Measurements from ENCODE around the gene ALG2. TPM values are rescaled to one million over a fixed set of nuclear protein-coding genes. Genes with fewer than 3 reads are reported as not detected.

The ALG2 gene
- total RNA-seq, 1 donor from 2014 or later = 46.6 TPM

DNA sequence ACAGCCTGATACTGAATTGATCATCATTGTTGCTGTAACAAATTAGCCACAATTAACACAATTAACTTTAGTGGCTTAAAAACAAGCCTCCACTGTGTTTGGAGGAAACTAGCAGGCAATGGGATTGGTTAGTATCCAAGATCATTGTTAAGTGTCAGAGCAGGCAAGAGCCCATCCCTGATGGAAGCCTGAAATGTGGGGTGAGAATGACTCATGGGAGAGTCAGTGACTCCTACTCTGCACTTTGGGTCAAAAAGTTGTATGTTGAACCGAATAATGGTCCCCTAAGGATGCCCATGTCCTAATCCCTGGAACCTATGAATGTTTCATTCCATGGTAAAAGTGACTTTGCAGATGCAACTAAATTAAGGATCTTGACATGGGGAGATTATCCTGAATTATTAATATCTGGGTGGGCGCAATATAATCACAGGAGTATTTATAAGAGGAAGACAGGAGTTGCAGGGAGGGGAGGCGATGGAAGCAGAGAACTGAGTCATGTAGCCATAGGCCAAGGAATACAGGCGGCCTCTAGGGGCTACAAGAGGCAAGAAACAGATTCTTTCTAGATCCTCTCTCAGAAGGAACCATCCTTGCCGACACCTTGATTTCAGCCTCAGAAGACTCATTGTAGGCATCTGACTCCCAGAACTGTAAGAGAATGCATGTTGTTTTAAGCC is 28.8 kb downstream of the ALG2 start:
- no peak for DNase-seq (ENCODE audit: low read depth in 2 of 2)

DNA sequence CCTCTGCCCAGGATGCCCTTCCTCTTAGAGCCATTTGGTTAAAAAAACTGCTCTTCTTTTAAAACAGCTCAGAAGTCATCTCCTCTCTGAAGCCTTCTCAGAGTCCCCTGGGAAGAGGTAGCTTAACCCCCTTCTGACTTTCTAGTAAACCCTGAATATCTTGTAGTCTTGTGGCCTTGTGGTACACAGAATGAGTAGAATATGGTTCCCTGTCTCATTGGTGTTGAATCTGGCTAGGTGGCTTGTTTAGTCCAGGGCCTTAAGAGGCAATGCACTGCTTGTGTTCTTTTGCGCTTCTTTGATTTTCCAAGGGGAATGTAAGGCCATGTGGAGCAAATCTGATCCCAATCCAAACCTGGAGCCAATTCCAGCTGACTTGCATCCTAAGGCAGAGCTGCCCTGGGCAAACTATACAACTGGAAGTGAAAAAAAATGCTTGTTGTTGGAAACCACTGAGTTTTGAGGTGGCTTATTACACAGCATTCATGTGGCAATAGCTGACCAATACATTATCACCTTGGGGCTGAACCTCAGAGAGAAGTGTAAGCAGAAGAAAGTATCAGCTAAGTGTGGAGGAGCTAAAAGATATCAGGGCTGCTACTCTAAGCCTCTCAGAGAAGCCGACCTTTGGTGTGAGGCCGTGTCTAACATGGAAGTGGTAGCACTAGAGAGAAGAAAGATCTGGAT is 31.0 kb downstream of the ALG2 start:
- DNase-seq (ENCODE audit: low read depth in 2 of 2) = no peak

DNA sequence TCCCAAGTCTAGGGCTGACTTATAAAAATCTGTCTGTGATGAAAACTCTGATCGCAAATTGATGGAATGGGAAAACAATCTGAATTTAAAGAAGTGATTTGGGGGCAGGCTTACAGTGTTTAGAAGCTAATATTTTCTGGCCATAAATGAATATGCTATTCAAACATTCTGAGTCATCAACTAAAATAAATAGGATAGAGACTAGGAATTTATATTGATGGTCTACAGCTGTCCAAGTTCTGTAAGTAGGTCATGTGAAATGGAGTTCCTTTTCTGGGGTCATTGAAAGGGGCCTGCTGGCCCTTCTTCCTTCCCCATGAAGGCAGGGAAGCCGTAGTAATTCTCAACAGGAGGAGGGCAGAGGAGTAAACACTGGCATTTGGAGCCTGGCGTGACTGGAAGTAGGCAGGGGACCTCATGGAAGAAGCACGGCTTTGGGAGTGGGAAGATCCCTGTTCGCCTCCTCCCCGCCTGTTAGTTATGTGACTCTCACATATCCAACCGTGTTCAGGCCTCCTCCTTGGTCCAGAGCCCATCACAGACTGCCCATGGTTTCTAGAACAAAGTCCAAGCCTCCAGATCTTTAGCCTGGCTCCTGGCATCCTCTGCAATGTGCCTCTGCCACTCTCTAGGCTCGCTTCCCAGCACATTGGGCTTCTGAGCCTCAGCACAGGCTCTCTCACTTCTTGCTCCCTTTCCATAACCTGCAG is 31.7 kb downstream of the ALG2 start:
- DNase-seq (ENCODE audit: low read depth in 2 of 2) = no peak

DNA sequence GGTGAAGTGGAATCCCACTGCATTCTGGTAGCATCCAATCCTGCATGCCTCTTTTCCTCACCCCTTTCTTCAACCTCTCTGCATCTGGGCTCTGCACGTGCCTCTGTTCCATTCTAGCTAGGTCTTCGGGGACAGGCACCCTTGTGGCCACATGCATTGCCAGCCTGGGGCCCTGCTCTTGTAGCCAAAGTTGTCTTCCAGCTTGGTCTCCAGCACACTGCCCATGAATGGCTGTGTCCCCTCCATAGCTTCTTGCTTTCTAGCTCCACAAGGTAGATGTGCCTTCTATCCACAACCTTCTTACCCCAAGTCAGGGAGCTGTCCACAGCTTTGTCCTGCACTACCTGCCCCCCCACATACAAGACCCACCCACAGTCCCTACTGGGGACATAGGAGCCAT is 32.6 kb downstream of the ALG2 start:
- DNase-seq (ENCODE audit: low read depth in 2 of 2) = no peak

DNA sequence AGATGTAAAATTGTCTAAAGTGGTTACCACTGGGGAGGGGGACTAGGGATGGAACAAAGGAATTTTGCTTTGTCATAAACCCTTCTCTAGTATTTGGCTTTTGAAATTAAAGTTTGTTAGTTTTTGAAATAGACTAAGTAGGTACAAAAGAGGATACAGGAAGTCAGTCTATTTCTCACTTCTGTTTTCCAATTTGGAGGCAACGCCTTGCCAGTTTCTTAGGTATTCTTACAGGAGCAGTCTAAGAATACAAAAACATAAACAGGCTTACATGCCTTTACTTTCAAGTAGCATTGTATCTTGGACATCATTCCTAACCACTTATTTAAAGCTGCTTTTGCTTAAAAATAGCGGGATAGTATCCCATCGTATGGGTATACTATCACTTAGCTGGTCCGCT is 34.4 kb downstream of the ALG2 start:
- no peak for DNase-seq (ENCODE audit: low read depth in 2 of 2)

DNA sequence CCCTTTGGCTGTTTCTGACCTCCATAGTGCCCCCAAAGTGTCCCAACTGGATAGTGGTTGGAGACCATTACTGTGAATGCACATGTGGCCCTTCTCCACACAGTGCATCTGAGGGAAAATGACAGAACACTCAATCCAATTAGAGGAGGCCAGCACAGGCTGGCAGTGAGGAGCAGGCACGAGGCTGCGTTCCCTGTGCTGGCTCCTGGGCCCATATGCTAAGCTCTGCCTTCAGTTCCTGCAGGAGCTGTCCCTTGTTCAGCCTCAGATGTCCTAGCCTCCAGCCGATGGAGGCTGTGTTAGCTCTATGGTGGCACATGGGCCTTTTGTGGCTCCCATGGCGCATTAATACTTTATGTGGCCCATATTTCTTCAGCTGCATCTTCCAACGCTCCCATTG is 35.8 kb downstream of the ALG2 start:
- DNase-seq (ENCODE audit: low read depth in 2 of 2) = no peak

DNA sequence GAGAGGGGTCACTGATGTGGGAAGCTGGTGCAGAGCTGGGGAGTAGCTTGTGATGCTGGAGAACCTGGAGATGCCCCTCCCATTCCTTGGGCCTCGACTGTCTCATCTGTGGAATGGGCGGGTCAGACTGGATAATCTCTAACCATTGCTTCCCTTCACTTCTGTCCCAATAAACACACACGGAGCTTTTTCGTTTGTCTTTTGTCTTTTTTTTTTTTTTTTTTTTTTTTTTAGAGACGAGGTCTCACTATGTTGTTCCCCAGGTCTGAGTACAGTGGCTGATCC is 36.5 kb downstream of the ALG2 start:
- DNase-seq (ENCODE audit: low read depth in 2 of 2) = no peak

DNA sequence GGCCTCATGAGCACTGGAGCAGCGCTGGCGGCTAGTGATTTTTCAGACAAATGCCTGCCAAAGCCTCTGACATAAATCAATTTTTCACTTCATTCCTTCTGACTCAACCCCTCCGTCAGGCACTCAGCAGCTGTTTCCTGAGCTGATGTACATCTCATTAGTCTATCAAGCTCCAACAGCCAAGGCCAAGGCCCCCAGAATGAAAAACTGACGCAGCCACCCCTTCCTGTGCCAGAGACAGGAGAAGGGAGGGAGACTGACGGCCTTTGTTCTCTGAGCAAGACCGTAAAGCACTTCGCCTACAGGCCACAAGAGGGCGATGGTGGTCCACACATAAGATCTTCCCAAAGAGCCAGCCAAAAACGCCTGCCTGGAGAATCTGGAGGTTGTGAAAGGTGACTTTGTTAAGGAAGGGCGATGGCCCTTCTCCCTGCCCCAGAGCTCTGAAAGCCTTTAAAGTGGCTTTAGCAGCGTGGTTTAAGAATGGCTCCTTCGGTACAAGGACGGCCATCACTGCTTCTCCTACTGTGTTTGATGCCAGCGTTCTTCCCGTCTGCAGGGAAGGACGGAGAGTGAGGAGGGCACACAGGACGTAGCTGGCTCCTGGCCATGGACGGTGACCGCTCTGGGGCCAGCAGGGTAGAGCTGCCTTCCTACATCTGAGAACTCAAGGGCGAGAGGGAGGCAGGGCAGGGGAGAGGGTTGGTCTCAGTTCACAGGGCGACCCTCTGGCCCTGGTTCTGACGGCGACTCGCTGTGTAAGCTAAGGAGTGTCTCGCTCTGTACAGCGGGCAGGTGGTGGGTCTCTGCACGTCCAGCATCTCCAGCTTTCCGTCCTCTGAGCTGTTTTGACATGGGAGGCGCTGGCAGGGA is 37.0 kb downstream of the ALG2 start:
- DNase-seq (ENCODE audit: low read depth in 2 of 2) = peak; percentile 98

DNA sequence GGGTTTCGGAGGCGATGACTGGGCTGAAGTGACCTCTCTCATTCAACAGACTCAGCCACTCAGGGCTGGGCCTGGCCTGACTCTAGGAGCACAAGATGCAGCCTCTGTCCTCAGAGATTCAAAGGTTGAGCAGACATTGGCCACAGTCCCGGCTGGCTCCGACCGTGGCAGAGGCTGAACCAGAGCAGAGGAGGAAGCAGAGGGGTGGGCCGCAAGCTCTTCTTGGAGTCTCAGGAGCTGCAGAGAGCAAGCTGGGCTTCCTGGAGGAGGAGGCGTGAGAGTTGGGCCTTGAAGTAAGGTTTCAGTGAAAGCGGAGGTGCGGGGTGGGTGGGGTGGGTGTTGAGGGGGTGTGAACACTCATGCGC is 37.6 kb downstream of the ALG2 start:
- DNase-seq (ENCODE audit: low read depth in 2 of 2) = no peak

DNA sequence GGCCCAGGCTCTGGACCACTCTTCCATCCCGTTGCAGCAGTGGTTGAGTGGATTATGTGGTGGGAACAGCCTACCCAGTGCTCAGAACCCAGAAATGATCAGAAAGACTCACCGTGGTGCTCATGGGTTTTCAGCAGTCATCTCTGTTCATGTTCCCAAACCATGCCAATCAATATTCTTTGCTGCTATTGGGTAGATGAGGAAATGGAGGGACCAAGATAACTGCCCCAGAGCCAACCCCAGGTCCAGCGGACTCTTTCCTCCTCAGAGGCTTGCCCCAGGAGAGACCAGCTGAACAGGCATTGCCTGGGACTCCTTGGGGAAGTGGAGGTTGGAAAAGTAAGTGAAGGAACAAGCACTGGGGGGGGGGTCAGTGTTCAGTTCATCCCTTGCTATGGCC is 38.1 kb downstream of the ALG2 start:
- DNase-seq (ENCODE audit: low read depth in 2 of 2) = no peak

DNA sequence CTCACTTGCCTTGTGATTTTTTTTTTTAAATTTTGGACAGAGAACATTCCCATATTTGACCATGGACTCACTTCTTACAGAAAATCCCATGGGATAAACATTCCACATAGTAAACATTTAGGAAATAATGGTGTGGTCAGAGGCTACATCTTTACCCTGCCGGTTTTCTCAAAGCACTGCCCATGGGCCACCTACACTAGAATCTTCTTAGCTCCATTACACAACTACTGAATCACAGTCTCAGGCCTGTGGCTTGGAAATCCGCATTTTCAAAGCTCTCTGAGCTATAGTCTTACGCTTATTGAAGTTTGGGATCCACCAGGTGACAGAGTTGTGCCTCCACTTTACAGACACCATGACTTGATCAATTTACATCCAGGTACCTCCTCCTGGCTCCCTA is 39.4 kb downstream of the ALG2 start:
- no peak for DNase-seq (ENCODE audit: low read depth in 2 of 2)

DNA sequence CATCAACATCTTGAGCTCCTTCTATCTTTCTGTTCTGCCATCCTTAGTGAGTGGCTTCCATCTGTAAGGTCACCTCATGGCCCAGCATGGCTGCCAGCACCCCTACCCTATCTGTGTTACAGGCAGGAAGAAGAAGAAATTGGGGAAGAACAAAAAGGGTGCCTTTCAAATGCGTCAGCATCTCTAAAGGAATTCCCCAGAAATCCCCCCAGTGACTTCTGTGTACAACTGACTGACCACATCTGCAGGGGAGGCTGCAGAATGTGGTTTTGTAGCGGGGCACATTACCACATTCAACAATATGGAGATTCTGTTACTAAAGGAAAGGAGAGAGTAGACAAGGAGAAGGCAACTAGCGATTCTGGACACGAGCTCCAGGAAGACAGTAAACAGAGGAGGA is 40.1 kb downstream of the ALG2 start:
- DNase-seq (ENCODE audit: low read depth in 2 of 2) = no peak

DNA sequence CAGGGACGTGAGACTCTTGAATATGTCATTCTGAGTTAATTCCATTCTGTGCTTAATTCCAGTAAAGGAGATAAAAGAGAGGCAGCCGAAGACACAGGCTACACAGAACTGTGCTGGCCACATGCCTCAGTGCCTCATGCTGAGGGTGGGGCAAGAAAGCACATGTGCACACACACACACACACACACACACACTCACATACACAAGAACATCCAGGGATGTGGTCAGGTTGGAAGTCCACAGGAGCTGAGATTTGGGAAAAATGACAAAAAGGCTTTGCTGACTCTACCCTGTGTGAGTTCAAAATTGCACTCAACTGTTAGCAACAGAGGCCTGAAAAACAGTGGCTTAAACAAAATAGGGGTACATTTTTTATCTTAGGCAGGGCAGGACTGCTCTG is 40.5 kb downstream of the ALG2 start:
- no peak for DNase-seq (ENCODE audit: low read depth in 2 of 2)

DNA sequence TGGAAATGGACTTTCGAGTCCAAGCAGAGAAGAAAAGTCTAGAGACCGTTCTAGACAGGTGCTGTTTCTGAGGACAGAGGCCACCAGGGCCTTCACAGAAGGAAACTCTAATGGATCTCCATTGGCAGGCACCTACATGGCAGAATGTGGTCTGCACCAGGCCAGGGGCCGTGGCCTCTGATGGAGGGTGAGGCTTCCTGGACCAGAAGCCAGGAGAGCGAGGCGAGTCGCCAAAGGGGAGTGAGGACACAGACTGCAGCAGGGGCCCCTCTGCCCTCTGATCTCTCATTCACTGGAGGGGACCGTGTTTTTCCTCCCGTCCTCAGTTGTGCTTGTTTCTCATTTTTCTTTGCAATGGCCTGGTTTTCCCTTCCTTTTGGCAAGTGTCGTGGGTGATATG is 41.1 kb downstream of the ALG2 start:
- no peak for DNase-seq (ENCODE audit: low read depth in 2 of 2)

DNA sequence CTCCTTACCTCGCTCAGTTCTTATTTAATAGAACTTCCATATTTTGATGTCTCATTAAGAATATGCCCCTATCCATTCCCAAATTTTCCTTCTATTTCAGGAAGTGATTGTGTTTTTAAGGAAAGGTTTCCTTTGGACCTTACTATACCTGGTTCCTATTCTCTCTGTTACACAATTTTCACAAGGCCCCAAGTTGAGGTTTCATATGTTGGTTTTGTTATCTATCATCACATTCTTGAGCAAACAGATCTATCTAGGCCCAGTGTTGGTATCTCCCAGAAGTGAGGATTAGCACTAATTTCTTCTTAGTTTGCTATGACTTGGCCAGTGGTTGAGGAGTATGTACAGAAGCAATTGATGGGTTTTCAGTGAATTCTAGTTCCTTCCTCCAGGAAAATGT is 41.5 kb downstream of the ALG2 start:
- no peak for DNase-seq (ENCODE audit: low read depth in 2 of 2)

DNA sequence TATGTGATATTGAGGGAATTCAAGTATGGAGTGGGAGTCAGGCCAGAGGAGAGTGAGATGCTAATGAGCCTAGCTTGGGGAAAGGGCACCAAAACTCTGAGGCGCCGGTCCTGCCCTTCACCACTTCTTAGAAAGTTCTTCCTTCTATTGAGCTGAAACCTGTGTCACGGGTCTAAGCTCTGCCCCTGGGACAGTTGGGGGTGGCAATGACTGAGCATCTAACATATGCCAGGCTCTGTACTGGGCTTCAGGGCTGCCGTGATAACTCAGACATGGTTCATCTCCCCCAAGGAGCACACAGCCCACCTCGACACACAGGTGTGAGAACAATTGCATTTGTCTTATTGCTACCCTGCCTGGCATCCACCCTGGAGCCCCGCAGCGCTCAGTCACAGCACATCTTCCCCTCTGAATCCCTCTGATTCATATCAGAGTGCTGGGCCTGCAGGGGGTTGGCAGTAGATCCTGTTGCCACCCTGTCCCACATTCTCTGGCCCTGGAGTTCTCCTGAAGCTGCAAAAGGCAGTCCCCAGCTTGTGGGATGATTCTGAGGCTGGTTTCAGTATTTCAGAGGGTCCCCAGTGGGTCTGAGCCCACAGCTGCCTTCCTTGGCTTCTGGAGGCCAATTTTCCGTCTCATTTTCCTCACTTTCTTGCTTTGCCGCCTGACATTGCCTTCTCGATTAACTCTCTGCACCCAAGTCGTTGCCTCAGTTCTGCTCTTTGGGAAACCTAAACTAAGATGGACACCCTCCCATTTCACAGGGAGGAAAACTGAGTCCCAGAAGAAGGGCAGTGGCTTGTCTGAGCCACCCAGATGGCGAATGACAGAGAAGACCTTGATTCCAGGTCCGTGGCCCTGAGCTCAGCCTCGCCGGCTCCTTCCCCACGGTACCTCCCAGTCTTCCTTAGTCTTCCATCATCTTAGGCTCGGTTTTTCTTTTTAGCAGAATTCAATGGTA is 42.5 kb downstream of the ALG2 start:
- no peak for DNase-seq (ENCODE audit: low read depth in 2 of 2)

DNA sequence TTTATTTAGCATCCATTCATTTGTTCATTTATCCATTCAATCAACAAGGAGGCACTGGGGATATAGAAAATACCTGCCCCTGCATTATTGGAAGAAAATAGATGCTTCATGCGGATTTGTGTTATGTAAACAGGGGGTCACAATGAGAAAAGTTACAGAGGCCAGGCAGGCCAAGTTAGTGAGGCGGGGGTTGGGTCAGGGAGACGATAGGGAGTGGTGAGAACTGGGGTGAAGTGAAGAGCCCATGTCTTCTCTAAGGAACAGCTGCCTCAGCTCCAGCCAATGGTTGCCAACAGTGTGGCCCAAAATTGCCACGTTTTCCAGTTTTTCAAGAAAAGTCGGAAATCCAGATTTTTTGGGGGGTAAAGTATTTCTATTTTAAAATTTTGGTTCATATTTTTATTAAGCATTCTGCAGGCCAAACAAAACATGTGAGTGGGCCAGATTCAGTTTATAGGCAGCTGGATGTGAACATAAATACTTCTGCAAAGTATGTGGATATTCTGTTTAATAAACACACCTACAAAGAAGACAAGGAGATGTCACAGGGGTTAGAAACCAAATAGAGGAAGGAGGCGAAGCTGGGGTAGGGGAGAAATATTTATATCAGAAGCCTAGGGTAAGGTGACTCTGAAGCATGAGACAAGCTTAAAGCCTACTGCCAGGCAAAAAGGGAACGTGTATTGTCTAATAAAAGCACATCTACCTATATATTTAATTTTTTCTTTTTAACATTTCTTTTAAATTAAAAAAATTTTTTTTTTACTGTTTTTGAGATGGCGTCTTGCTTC is 44.0 kb downstream of the ALG2 start:
- DNase-seq (ENCODE audit: low read depth in 2 of 2) = no peak

DNA sequence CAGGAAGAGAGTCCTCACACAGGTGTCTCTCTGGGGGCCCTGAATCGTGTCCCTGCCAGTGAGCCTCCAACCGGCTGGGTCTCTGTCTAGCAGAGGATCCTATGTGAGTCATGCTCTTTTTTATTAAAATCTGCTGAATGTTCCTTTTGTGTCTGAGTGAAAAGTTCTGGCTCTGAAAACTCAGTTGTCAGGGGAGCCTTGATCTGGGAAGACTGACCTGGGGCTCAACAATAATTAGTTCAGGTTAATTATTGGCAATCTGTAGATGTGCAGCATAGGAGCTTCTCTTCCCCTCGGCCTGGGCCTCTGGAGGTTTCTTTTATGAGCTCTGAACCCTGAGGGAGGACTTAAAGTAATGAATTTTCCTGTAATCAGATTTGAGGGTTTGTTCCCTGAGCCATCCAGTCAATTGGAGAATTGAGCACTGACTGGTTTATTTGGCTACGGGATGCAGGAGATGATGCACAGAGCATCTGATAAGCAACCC is 45.2 kb downstream of the ALG2 start:
- no peak for DNase-seq (ENCODE audit: low read depth in 2 of 2)

DNA sequence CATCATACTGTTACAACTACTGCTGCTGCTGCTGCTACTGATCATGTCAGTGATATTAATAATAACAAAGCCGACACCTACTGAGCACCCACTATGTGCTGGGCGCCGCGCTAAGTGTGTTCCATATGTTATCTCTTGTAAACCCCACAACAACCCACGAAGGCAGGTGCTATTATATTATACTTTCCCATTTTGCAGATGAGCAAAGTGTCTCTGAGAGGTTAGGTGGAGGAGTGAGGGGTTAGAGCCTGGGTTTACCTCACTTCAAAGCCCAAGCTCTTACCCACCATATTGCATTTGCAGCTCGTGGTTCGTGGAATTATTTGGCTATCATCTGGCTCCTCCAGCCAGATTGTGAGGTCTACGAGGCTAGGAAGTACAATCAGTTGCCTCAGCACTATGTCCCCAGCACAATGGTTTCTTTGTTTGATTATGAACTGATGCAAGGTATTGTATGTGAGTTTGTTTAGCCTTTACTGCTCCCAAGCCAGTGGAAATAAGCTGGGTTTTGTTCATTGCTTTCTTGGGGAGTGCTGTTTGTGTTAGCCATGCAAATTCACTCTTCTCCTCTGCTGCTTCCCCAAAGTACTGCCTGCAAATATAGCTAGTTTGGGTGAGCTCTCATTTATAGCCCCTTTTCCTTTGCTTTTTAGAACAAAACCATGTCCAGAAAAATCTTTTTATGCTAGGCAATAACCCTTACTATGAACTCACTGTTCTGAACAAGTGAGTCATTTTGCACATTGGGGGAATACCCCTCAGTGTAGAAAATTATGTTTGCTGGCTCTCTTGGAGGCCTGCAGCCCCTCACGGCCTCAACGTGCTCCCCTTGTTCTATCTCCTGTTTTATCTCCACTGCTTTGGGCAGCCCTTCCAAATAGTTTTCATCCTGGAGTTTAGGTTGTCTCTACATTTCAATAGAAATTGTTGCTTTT is 47.9 kb downstream of the ALG2 start:
- no peak for DNase-seq (ENCODE audit: low read depth in 2 of 2)

Data from lung microvascular endothelial cell (primary cell).